HFF-Myc (cell line): ENCODE results near the gene LYRM2.

Experiments
- DNase-seq: peaks from one replicate; pipeline ENCODE4 v3.0.0-alpha.2; 2011; ENCODE audit warnings: low read depth; ENCODE audit errors: extremely low read depth
- H3K4me3 ChIP-seq: replicated peaks from 2 replicates; pipeline ENCODE4 v1.5.1; 2011; ENCODE audit warnings: low read depth, mild to moderate bottlenecking, control low read depth, low read length
- CTCF ChIP-seq: IDR thresholded peaks from 2 replicates; pipeline ENCODE4 v1.5.1; 2012; ENCODE audit warnings: mild to moderate bottlenecking, low read depth, low read length, control low read depth; ENCODE audit errors: missing control alignments

The LYRM2 gene

GRCh38 chr6:89680150-89680549 is 41.6 kb upstream of the LYRM2 start:
- no peak for DNase-seq
- no peak for TF ChIP-seq CTCF
- H3K4me3 ChIP-seq = no peak overlapping the region

DNA sequence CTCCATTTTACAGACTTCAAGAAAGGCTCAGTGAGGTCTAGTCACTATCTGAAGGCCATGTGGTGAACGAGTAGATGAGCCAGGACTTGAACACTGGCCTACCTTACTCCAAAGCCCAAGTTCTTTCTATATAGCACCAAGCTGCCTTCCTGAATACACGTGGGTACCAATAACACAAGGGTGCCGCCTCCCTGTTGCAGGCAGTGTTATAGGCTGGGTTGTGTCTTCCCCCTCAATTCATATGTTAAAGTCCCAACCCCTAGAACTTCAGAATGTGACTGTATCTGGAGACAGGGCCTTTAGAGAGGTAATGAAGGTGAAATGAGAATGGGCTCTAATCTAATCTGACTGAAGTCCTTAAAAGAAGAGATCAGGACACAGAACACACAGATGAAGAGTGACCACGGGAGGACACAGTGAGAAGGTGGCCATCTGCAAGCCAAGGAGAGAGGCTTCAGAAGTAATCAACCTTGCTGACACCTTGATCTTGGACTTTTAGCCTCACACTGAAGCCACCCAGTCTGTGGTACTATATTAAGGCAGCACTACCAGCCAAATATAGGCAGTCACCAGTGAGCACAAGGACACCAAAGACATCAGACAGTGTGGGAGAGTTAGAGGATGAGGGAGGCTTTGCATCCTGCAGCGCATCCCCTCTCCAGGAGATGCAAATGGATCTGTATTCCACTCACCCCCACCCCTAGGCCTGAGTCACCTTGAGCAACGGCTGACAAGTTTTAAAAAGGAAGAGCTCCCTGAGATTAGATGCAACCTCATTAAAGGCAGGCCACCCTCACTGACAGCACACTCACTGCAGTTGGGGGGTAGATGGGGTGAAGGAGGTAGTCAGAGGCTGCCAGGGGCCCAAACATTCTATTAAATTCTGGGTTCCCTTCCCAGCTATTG is 40.9 kb upstream of the LYRM2 start:
- no peak overlapping the region for H3K4me3 ChIP-seq
- DNase-seq = no peak
- no peak for TF ChIP-seq CTCF

GRCh38 chr6:89678531-89678930 is 40.0 kb upstream of the LYRM2 start:
- no peak overlapping the region for H3K4me3 ChIP-seq
- TF ChIP-seq CTCF = no peak
- no peak for DNase-seq

DNA sequence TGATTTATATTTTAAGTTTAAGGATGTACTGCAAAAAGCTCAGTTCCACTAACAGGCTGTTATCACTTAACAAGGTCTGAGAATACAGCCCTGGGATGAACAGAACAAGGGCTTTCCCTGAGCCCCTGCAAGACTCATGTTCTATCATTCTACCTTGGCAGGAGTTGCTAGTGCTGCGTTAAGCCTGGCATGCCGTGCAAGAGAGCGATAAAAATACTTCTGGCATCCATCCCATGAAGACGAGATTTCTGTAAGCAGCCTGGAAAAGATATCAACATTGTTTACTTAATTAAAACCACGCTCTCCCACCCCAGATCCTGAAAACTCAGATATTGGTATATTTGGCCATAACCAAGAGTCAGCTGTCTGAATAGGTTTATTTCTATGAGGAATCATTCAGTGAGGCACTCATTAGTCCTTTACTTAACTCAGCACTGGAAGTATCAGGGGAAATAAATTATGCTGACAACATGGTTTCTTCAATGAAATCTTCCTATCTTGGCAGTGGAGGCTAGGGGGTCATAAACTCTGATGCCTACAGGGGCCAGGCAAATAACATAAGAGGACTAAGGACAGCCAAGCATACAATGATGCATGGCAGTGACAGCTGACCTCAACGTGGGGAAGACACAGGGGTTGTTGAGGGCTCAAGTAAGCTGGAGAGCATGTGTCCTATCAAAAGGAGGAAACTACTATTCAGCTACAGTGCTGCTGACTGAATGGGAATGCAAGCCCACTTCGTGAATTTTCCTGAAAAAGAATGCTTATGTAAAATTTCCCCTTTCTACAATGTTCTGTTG is 37.6 kb upstream of the LYRM2 start:
- H3K4me3 ChIP-seq = no peak overlapping the region
- TF ChIP-seq CTCF = no peak
- peak; percentile 15 for DNase-seq

DNA sequence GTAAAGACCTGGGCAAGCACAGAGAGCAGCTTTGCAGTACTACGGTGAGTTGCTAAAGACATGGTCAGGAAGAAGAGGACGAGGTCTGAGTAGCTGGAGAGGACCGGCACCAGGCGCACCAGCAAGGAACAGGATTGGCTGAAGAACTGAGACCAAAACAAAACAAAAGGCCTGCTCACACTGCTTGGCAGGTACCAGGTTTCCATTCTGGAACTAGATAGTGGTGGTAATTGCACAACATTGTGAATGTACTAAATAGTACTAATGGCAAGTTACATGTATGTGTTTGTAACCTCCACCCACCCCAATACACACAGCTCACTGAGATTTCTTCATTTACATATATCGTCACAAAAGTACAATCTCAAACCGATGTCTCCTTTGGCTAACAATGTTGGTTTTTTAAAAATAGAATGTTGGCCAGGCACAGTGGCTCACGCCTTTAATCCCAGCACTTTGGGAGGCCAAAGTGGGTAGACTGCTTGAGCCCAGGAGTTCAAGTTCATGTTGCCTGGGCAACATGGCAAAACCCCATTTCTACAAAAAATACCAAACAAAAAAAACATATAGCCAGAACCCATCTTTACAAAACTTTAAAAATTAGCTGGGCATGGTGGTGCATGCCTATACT is 32.5 kb upstream of the LYRM2 start:
- no peak for DNase-seq
- no peak overlapping the region for H3K4me3 ChIP-seq
- TF ChIP-seq CTCF = no peak

- H3K4me3 ChIP-seq = no peak overlapping the region
- no peak for DNase-seq
- no peak for TF ChIP-seq CTCF
These were observed 30.5 kb upstream of the LYRM2 start for GRCh38 chr6:89669002-89669401.
